Gastrocnemius medialis (tissue), 4 donors: Measurements from ENCODE around the gene USH1C. TPM values are rescaled to one million over a fixed set of nuclear protein-coding genes. Genes with fewer than 3 reads are reported as not detected.
A peak's percentile ranks its signal among the peaks of the same experiment; 100 is the strongest.

Experiments
- ATAC-seq, 2 donors: fragments of 150-250 bp; one replicate each; pipeline ENCODE4 v1.9.1; 2016
- DNase-seq, 2 donors: peaks; one replicate each; pipeline ENCODE4 v3.0.0-alpha.2; 2019
- H3K27ac ChIP-seq, 4 donors: fragments of 200-600 bp; sonication (generic); 1 replicate in 1 of 4; 2 replicates in 3 of 4; pipeline ENCODE4 v1.5.1; 2016 to 2018; ENCODE audit warnings: mild to moderate bottlenecking in 2 of 4, moderate library complexity in 1 of 4
- H3K27me3 ChIP-seq, 3 donors: fragments of 200-600 bp; sonication (generic) in 2 of 3; 1 replicate in 1 of 3; 2 replicates in 2 of 3; pipeline versions ENCODE4 v1.5.1 to v1.6.0; 2016 to 2019; ENCODE audit warnings: mild to moderate bottlenecking in 1 of 3, moderate library complexity in 1 of 3
- H3K36me3 ChIP-seq, 2 donors: fragments of 200-600 bp; sonication (generic) in 1 of 2; one replicate each; pipeline ENCODE4 v1.5.1; 2017 to 2018
- H3K4me1 ChIP-seq, 2 donors: fragments of 200-600 bp; sonication (generic) in 1 of 2; one replicate each; pipeline ENCODE4 v1.5.1; 2016 to 2017; ENCODE audit warnings: mild to moderate bottlenecking in 2 of 2
- H3K4me3 ChIP-seq, 4 donors: fragments of 200-600 bp; sonication (generic) in 3 of 4; 1 replicate in 1 of 4; 2 replicates in 3 of 4; pipeline ENCODE4 v1.5.1; 2016 to 2019; ENCODE audit warnings: mild to moderate bottlenecking in 2 of 4
- H3K9me3 ChIP-seq, 3 donors: fragments of 200-600 bp; sonication (generic) in 2 of 3; 1 replicate in 1 of 3; 2 replicates in 2 of 3; pipeline ENCODE4 v1.5.1; 2016 to 2019
- POLR2A ChIP-seq, 2 donors: fragments of 450-650 bp; IDR thresholded peaks; one replicate each; pipeline ENCODE4 v1.6.1; 2017; ENCODE audit warnings: antibody characterized with exemption in 2 of 2, mild to moderate bottlenecking in 2 of 2, moderate library complexity in 2 of 2
- in situ Hi-C, 4 donors: fragments of 200-750 bp; cut with MboI; loops; one replicate each; pipeline versions ENCODE4 v1.15.0 to v1.8.0; 2017; ENCODE audit warnings: low sequenced_read_pairs in 4 of 4
- intact Hi-C: fragments of 100-400 bp; cut with DNase I; formaldehyde crosslinking; loops from one replicate; pipeline ENCODE4 v1.15.1; 2023; ENCODE audit warnings: low total_unique reads
- total RNA-seq, 4 donors: library from RNA; depleted of rRNA; stranded (reverse); fragments of >200 nt; gene quantifications; one replicate each; pipeline versions ENCODE4 v1.1.0 to v1.2.3, GENCODE V29; 2016
- TF ChIP-seq, protein P1 (sequence below), 5 experiments: fragments of 450-650 bp in 3 of 5; fragments of 200-600 bp in 2 of 5; sonication (generic) in 2 of 5; IDR thresholded peaks in 4 of 5; conservative IDR thresholded peaks in 1 of 5; 1 replicate in 4 of 5; 2 replicates in 1 of 5; pipeline ENCODE4 v1.5.1; 2016 to 2019; ENCODE audit warnings: antibody characterized with exemption in 5 of 5, mild to moderate bottlenecking in 3 of 5, moderate library complexity in 3 of 5

Gene USH1C
- total RNA-seq, 4 donors from 2014 or later, result 0.78 TPM; not detected in 3

DNA sequence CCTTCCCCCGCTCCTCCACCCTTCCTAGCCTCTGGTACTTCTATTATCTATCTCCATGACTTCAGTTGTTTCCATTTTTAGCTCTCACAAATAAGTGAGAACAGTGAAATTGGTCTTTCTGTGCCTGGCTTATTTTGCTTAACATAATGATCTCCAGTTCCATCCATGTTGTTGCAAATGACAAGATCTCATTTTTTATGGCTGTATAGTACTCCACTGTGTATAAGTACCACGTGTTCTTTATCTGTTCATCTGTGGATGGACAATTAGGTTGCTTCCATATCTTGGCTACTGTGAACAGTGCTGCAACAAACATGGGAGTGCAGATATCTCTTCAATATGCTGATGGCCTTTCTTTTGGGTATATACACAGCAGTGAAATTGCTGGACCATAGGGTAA, 60.7 kb downstream of the USH1C start:
- no peak overlapping the region for H3K4me3 ChIP-seq
- in situ Hi-C loops, result no loop called here

DNA sequence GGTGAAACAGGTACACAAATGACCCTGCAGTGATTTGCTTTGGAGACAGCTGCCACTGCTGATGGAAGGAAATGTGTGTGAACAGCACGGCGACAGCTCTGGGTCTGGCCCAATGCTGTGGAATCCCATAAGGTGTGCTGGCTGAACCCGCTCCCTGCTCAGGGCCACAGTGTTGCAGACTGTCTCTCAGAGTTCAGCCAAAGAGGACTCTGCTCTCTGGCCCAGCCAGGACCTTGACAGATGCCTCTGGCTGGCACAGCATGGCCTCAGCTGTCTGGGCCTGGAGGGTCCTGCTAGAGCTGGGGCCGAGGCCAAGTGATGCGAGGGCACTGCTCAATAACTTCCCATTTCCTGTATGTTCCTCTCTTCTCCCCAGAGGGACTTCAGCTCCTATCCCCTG, 62.3 kb downstream of the USH1C start:
- DNase-seq, result no peak
- no peaks in the 10 kb centered on the region for H3K9me3 ChIP-seq
- H3K27me3 ChIP-seq, result no peaks in the 10 kb centered on the region
- no peak overlapping the region for H3K4me3 ChIP-seq
- H3K27ac ChIP-seq, result no peak overlapping the region
- ATAC-seq, result no peak
- intact Hi-C loops (no loop called here), in situ Hi-C loops (no loop called here)
- H3K36me3 ChIP-seq, result no peaks in the 10 kb centered on the region
- H3K4me1 ChIP-seq, result no peaks in the 10 kb centered on the region
- no peak for TF ChIP-seq POLR2A (IDR thresholded peaks at IDR 0.05)
- TF ChIP-seq, protein P1, sequence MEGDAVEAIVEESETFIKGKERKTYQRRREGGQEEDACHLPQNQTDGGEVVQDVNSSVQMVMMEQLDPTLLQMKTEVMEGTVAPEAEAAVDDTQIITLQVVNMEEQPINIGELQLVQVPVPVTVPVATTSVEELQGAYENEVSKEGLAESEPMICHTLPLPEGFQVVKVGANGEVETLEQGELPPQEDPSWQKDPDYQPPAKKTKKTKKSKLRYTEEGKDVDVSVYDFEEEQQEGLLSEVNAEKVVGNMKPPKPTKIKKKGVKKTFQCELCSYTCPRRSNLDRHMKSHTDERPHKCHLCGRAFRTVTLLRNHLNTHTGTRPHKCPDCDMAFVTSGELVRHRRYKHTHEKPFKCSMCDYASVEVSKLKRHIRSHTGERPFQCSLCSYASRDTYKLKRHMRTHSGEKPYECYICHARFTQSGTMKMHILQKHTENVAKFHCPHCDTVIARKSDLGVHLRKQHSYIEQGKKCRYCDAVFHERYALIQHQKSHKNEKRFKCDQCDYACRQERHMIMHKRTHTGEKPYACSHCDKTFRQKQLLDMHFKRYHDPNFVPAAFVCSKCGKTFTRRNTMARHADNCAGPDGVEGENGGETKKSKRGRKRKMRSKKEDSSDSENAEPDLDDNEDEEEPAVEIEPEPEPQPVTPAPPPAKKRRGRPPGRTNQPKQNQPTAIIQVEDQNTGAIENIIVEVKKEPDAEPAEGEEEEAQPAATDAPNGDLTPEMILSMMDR (IDR thresholded peaks at IDR 0.05 in 4 of 5, conservative IDR thresholded peaks at IDR 0.05 in 1 of 5), result no peak

More for the DNA sequence above, 60.7 kb downstream of the USH1C start:
- DNase-seq, result no peak
- Histone ChIP-seq H3K9me3 (no peaks in the 10 kb centered on the region), H3K27me3 (no peaks in the 10 kb centered on the region), H3K4me1 (no peaks in the 10 kb centered on the region), H3K36me3 (no peaks in the 10 kb centered on the region), H3K27ac (no peak overlapping the region)
- TF ChIP-seq, protein P1 (IDR thresholded peaks at IDR 0.05 in 4 of 5, conservative IDR thresholded peaks at IDR 0.05 in 1 of 5), result no peak
- no peak for TF ChIP-seq POLR2A (IDR thresholded peaks at IDR 0.05)
- intact Hi-C loops, result no loop called here
- no peak for ATAC-seq

DNA sequence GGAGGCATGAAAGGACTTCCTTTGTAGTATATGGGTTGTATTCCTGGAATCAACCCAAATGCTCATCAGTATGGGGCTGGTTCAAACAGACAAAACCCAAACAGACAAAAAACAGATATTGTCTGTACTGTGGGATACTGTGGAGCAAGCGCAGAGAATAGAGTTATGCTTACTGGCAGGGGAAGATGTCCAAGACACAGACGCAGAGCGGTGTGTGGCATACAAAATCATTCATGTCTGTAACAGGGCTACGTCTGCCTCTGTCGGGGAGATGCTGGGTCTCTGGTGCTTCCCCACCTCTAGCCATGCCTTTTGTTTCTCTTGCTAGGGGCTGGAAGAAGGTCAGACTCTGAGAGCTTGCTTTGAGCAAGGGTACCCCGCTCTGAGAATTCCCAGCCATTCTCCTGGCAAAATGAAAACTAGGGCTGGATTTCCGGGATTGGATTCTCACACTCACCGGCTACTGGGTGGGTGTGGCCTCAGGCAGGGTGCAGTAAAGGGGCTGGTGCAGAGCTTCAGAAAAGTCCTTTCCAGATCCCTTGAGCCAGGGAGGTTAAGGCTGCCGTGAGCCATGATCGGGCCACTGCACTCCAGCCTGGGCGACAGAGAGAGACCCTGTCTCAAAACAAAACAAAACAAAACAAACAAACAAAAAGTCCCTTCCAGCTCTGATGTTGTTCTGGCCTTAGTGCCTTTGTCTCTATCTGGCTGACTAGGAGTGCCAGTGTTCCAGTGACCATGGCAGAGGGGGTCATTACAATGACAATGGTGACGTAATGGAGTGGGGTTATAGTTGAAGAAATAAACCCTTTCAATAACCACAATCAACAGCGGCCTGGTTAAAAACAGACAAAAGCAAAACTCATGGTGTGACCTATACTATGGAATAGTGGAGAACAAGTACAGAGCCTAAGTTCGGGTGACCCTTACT, 64.7 kb downstream of the USH1C start:
- no peak overlapping the region for H3K27ac ChIP-seq
- H3K9me3 ChIP-seq, result no peaks in the 10 kb centered on the region
- ATAC-seq (peak in 1 of 2 donors; percentile 78), DNase-seq (no peak)
- no peaks in the 10 kb centered on the region for H3K36me3 ChIP-seq
- TF ChIP-seq, protein P1 (IDR thresholded peaks at IDR 0.05 in 4 of 5, conservative IDR thresholded peaks at IDR 0.05 in 1 of 5), result no peak
- TF ChIP-seq POLR2A (IDR thresholded peaks at IDR 0.05), result no peak
- in situ Hi-C loops, result loop anchor here in 1 of 4 donors (10.0 kb wide), 1 partner anchor 95 kb away; the partner anchor contains the start of gene KCNJ11
- peak overlapping the region in 1 of 4 donors; percentile 29 for H3K4me3 ChIP-seq
- H3K27me3 ChIP-seq, result peaks cover 0 to 9% (median 0%) of the 10 kb centered on the region in 3 donors
- intact Hi-C loops, result loop anchor here (5.0 kb wide), 1 partner anchor 47 kb away; no protein-coding TSS in a partner anchor
- peaks cover 0 to 9% of the 10 kb centered on the region in 2 donors for H3K4me1 ChIP-seq

DNA sequence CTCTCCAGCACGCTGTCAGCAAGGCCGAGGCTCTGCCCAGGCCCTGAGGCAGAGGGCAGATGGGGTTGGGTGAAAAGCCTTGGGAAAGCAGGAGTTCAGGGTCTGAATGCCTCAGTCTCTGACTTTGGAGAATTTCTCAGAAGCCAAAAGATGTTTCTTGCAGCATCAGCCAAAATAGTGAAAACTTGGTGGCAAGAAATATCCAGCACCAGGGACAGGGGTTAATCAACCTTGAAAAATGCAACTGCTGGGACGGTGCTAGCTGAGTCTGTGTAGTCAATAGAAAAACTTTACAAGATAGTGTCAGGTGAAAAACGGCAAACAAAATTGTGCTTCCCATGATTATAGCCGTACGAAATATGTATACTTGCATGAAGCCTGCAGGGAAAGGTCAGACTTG, 66.1 kb downstream of the USH1C start:
- no peak for TF ChIP-seq POLR2A (IDR thresholded peaks at IDR 0.05)
- TF ChIP-seq, protein P1 (IDR thresholded peaks at IDR 0.05 in 4 of 5, conservative IDR thresholded peaks at IDR 0.05 in 1 of 5), result no peak
- H3K36me3 ChIP-seq, result no peaks in the 10 kb centered on the region
- H3K27ac ChIP-seq, result no peak overlapping the region
- DNase-seq (no peak), ATAC-seq (no peak)
- no peak overlapping the region for H3K4me3 ChIP-seq
- in situ Hi-C loops, result loop anchor here in 1 of 4 donors (10.0 kb wide), 1 partner anchor 93 kb away; the partner anchor contains the start of gene KCNJ11
- intact Hi-C loops, result loop anchor here (5.0 kb wide), 1 partner anchor 46 kb away; no protein-coding TSS in a partner anchor
- peaks cover 0 to 9% (median 0%) of the 10 kb centered on the region in 3 donors for H3K27me3 ChIP-seq
- H3K4me1 ChIP-seq, result peaks cover 0 to 9% of the 10 kb centered on the region in 2 donors
- no peaks in the 10 kb centered on the region for H3K9me3 ChIP-seq
